OCI-LY7 (cell line): ENCODE measurements around the gene TCFL5. TPM values are rescaled to one million over a fixed set of nuclear protein-coding genes. Genes with fewer than 3 reads are reported as not detected.

ENCODE experiments used
- BruUV-seq: library from RNA; stranded (reverse); fragments of 400-500 nt; replicated peaks from 2 replicates; lab custom pipeline; 2021; lab: Mats Ljungman, UMichigan
- CTCF ChIA-PET: fragments of 300-600 bp; sonication (Branson Sonifier 250); formaldehyde crosslinking; loops from one replicate; lab custom pipeline; 2022; ENCODE audit warnings: antibody characterized with exemption; ENCODE audit not compliant: unreplicated experiment; lab: Charles Lee
- POLR2A ChIA-PET: fragments of 300-600 bp; sonication (Branson Sonifier 250); formaldehyde crosslinking; loops from one replicate; lab custom pipeline; 2022; ENCODE audit warnings: antibody characterized with exemption; lab: Charles Lee
- DNase-seq: peaks from one replicate; pipeline ENCODE4 v3.0.0-alpha.2; 2015; ENCODE audit warnings: low spot score
- H2AFZ ChIP-seq: fragments of 200-600 bp; sonication (generic), shearing (Covaris generic); 2 replicates; pipeline ENCODE4 v1.6.1; 2014; ENCODE audit warnings: mild to moderate bottlenecking, antibody characterized with exemption, low read length, moderate library complexity
- H3K27ac ChIP-seq: fragments of 200-600 bp; sonication (generic); 2 replicates; pipeline ENCODE4 v1.5.1; 2014; ENCODE audit warnings: mixed run types, low read depth, mild to moderate bottlenecking, moderate library complexity, low read length, inconsistent platforms; ENCODE audit not compliant: poor library complexity, severe bottlenecking
- H3K36me3 ChIP-seq: fragments of 200-600 bp; sonication (generic); 2 replicates; pipeline ENCODE4 v1.6.1; 2014; ENCODE audit warnings: mild to moderate bottlenecking, antibody characterized with exemption, low read length, moderate library complexity, mixed read lengths; ENCODE audit not compliant: insufficient read depth
- H3K4me1 ChIP-seq: fragments of 200-600 bp; sonication (generic); 2 replicates; pipeline ENCODE4 v1.5.1; 2014; ENCODE audit warnings: mild to moderate bottlenecking, low read length; ENCODE audit not compliant: insufficient read depth, poor library complexity, severe bottlenecking
- H3K4me2 ChIP-seq: fragments of 200-600 bp; sonication (generic); 2 replicates; pipeline ENCODE4 v1.6.1; 2014; ENCODE audit warnings: mild to moderate bottlenecking, low read length
- H3K4me3 ChIP-seq: fragments of 200-600 bp; sonication (generic); 2 replicates; pipeline ENCODE4 v1.5.1; 2014; ENCODE audit warnings: mild to moderate bottlenecking, low read depth, low read length; ENCODE audit not compliant: poor library complexity, severe bottlenecking
- H3K79me2 ChIP-seq: fragments of 200-600 bp; sonication (generic); 2 replicates; pipeline ENCODE4 v1.6.1; 2016; ENCODE audit warnings: low read depth, mild to moderate bottlenecking, low read length, moderate library complexity, mixed read lengths; ENCODE audit not compliant: insufficient read depth
- H3K9me2 ChIP-seq: fragments of 200-600 bp; sonication (generic); 2 replicates; pipeline ENCODE4 v1.6.1; 2016; ENCODE audit warnings: mild to moderate bottlenecking, low read length, mixed read lengths; ENCODE audit not compliant: insufficient read depth
- H3K9me3 ChIP-seq: fragments of 200-600 bp; sonication (generic); 2 replicates; pipeline ENCODE4 v1.6.1; 2014; ENCODE audit warnings: mild to moderate bottlenecking, mixed run types, low read length, mixed read lengths
- H4K20me1 ChIP-seq: fragments of 200-600 bp; sonication (generic); 2 replicates; pipeline ENCODE4 v1.6.1; 2014; ENCODE audit warnings: mild to moderate bottlenecking, antibody characterized with exemption, low read length, moderate library complexity, mixed read lengths; ENCODE audit not compliant: insufficient read depth
- EZH2phosphoT487 ChIP-seq: fragments of 200-600 bp; sonication (generic); IDR thresholded peaks from 2 replicates; pipeline ENCODE4 v1.6.1; 2018; ENCODE audit warnings: low read depth, borderline replicate concordance, mild to moderate bottlenecking, mixed run types, antibody characterized with exemption, low read length, moderate library complexity, mixed read lengths
- intact Hi-C: fragments of 100-400 bp; cut with micrococcal nuclease; formaldehyde crosslinking; loops from one replicate; pipeline ENCODE4 v1.10.0; 2022; ENCODE audit not compliant: unreplicated experiment
- total RNA-seq, 2 experiments: library from RNA; depleted of rRNA in 1 of 2; stranded (reverse); fragments of >200 nt in 1 of 2; shearing (Covaris generic) in 1 of 2; gene quantifications; 2 replicates each; pipeline ENCODE4 v1.2.3, GENCODE V29; 2014 to 2022
- TF ChIP-seq, protein P1 (sequence below): fragments of 200-600 bp; sonication (generic); conservative IDR thresholded peaks from 2 replicates; pipeline ENCODE4 v1.5.1; 2014; ENCODE audit warnings: mild to moderate bottlenecking, antibody characterized with exemption, low read length, moderate library complexity, mixed read lengths

TCFL5 gene
- total RNA-seq, 2 experiments from 2014 or later: 8.7 to 9.5 TPM

DNA sequence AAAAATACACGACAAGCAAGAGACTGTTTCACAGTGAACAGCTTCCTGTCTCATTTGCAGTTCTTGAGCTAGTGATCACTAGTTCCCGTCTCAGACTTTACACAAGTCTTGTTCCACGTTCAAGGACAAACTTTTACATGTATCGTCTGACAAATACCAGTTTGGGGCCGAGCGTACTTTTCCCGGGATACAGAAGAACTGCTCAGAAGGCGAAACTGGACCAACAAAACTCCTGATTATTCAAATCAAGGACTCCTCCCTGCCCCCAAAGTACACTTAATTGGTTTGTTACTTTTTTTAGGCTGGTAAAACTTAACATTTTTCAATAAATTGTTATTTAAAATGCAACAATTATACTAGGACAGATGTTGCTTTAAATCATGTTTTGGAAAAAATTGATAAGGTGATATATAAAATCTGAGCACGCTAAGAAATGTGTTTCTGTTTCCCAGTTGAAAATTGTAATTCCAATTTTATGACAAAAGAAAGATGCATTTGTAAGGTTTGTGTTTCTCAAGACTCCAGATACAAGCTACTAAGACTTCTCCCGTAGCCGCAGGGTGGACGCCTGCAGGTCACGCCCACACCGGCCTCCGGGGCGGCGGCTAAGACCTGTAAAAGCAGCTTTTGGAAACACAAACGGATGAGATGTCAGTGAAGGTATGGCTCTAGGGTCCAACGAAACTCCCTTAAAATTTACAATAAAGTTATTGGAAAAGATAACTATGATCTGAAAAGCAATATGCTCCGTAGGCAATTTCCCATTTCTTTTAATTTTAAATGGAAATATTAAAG lies 16.8 kb upstream of the TCFL5 start:
- Histone ChIP-seq H3K36me3 (peaks cover 19% of the 10 kb centered on the region), H3K79me2 (no peaks in the 10 kb centered on the region), H3K4me1 (no peaks in the 10 kb centered on the region), H2AFZ (no peak overlapping the region), H3K9me2 (no peaks in the 10 kb centered on the region), H3K4me3 (no peak overlapping the region), H3K9me3 (no peaks in the 10 kb centered on the region), H3K4me2 (no peak overlapping the region), H4K20me1 (no peaks in the 10 kb centered on the region), H3K27ac (no peak overlapping the region)
- TF ChIP-seq, protein P1, sequence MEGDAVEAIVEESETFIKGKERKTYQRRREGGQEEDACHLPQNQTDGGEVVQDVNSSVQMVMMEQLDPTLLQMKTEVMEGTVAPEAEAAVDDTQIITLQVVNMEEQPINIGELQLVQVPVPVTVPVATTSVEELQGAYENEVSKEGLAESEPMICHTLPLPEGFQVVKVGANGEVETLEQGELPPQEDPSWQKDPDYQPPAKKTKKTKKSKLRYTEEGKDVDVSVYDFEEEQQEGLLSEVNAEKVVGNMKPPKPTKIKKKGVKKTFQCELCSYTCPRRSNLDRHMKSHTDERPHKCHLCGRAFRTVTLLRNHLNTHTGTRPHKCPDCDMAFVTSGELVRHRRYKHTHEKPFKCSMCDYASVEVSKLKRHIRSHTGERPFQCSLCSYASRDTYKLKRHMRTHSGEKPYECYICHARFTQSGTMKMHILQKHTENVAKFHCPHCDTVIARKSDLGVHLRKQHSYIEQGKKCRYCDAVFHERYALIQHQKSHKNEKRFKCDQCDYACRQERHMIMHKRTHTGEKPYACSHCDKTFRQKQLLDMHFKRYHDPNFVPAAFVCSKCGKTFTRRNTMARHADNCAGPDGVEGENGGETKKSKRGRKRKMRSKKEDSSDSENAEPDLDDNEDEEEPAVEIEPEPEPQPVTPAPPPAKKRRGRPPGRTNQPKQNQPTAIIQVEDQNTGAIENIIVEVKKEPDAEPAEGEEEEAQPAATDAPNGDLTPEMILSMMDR: no peak
- no peak for TF ChIP-seq EZH2phosphoT487
- ChIA-PET POLR2A (no interaction called here), CTCF (no interaction called here)
- BruUV-seq: no TSS peak
- intact Hi-C loops: no loop called here
- DNase-seq: no peak

DNA sequence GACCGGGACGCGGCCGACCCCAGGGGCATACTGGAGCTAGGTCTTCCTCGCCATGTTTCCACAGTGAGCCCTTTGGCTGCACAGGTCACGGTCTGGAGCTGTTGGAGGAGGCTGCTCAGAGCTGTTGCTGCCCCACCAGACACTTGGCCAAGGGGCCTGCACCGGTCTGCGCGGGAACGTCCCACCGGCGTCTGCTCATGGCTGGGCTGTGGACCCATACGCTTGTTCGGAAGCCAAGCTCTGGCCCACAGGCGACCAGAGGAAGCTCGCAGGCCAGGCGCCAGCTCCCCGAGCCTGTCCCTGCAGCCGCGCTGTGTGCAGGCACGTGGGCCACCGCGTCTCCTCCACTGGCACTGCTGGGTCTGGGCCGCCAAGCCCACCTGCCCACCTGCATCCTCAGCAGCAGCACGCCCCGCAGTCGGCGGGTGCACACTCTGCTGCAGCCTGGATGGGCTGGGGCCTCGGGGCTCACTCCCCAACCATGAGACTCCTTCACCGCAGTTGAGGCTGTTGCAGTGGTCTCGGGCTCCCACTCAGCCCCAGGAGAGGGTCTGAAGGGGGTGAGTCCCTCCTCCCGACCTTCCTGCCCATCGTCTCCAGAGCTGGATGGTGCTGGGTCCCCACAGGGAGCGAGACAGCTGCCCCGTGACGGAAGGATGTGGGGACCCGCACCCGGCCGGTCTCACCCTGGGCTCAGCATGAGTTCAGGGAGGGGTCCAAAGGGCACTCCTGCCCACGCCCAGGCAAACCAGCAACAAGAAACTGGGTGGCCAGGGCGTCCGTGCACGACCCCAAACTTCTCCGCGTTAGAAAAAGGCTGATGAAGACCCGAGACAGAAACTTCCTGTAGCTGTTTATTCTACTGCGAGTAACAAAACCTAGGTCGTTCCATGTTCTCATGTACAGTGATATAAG lies 15.5 kb upstream of the TCFL5 start:
- H3K9me3 ChIP-seq: no peaks in the 10 kb centered on the region
- H3K4me2 ChIP-seq: no peak overlapping the region
- no peaks in the 10 kb centered on the region for H3K9me2 ChIP-seq
- H3K27ac ChIP-seq: no peak overlapping the region
- ChIA-PET POLR2A (no interaction called here), CTCF (interaction anchor here (1.1 kb wide), 1 partner anchor 16 kb away, joined by 3 read pairs; the partner anchor contains the start of gene TCFL5)
- no TSS peak for BruUV-seq
- no peaks in the 10 kb centered on the region for H3K79me2 ChIP-seq
- H3K36me3 ChIP-seq: peaks cover 17% of the 10 kb centered on the region
- intact Hi-C loops: no loop called here
- no peaks in the 10 kb centered on the region for H4K20me1 ChIP-seq
- no peaks in the 10 kb centered on the region for H3K4me1 ChIP-seq
- no peak overlapping the region for H2AFZ ChIP-seq
- no peak overlapping the region for H3K4me3 ChIP-seq
- TF ChIP-seq, protein P1: no peak
- no peak for TF ChIP-seq EZH2phosphoT487
- no peak for DNase-seq
